GM20000 (cell line): Measurements from ENCODE around the gene ARNT2.

Experiments
- DNase-seq: peaks from one replicate; pipeline ENCODE4 v3.0.0; 2012; ENCODE audit warnings: low spot score
- TF ChIP-seq, protein P1 (sequence below): IDR thresholded peaks from 2 replicates; pipeline ENCODE4 v1.5.1; 2012; ENCODE audit warnings: mild to moderate bottlenecking, control low read depth; ENCODE audit errors: extremely low read depth, missing control alignments

ARNT2 gene

DNA sequence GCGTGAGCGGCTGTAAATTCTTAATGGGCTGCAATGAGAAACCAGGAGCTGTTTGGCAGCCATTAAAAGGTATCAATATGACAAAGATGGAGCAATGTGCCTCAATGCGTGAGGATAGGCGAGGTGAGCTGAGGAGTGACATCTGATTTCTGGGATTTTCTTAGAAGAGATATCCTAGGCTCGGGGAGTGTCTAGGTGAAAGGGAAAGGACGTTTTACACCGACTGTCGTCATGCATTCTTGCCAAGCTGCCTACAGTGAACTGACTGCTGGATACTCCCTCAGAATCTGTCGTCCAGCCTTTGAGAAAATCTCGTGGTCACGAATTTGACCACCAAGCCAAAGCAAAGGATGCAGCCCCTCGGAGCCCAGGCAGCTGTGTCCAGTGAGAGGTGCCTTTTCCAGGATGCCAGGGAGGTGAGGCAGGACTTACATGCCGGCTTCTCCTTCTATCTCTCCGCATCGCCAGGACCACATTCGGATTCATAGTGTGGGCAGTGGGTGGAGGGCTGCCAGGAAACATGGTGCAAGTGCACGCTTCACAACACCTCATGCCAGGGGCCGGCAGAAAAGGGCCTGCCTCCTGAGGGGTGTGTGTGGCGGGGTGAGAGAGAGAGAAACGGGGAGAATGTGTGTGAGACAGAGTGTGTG, 210.7 kb downstream of the ARNT2 start:
- TF ChIP-seq, protein P1, sequence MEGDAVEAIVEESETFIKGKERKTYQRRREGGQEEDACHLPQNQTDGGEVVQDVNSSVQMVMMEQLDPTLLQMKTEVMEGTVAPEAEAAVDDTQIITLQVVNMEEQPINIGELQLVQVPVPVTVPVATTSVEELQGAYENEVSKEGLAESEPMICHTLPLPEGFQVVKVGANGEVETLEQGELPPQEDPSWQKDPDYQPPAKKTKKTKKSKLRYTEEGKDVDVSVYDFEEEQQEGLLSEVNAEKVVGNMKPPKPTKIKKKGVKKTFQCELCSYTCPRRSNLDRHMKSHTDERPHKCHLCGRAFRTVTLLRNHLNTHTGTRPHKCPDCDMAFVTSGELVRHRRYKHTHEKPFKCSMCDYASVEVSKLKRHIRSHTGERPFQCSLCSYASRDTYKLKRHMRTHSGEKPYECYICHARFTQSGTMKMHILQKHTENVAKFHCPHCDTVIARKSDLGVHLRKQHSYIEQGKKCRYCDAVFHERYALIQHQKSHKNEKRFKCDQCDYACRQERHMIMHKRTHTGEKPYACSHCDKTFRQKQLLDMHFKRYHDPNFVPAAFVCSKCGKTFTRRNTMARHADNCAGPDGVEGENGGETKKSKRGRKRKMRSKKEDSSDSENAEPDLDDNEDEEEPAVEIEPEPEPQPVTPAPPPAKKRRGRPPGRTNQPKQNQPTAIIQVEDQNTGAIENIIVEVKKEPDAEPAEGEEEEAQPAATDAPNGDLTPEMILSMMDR, result no peak
- DNase-seq, result no peak

GRCh38 chr15:80615361-80615736, 211.2 kb downstream of the ARNT2 start:
- DNase-seq, result no peak
- TF ChIP-seq, protein P1, result no peak

GRCh38 chr15:80615783-80616391, 211.7 kb downstream of the ARNT2 start:
- DNase-seq, result no peak
- TF ChIP-seq, protein P1, result no peak

- TF ChIP-seq, protein P1, result no peak
These were observed 214.7 kb downstream of the ARNT2 start for GRCh38 chr15:80618685-80619400.

DNA sequence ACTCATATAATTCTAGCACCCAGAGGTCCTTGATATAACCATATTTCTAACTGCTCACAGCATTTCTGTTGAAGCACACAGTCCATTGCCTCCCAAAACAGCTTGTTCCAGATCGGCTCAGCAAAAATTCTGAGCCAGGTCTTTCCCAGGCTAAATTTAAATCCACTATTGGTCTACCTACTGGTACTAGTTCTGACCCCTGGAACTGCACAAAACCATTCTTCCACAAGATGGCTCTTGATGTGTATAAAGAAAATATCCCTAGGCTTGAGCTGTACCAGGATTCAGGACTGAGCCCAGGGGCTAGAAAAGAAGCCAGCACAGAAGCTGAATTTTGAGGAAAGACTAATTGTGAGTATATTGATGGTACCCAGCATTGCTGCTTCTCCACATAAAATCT, 215.5 kb downstream of the ARNT2 start:
- no peak for DNase-seq
- TF ChIP-seq, protein P1, result no peak

More at GRCh38 chr15:80618685-80619400, 214.7 kb downstream of the ARNT2 start:
- DNase-seq, result no peak

DNA sequence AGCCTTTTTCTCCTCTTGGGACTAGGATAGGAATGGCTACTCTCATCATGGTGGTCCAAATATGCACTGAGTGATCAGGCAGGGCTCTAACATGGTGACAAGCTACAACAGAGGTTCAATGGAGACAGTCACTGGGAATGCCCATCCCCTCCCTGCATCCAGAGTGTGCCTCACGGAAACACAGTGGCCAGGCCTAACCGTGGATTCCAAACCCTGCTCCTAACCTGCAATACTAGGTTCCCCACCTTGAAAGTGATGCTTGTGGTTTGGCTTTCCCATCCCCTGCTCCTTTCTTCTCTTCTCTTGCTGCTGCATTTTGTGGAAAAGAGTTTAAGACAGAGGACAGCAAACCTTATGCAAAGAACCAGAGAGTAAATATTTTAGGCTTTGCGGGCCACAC, 216.0 kb downstream of the ARNT2 start:
- no peak for DNase-seq
- TF ChIP-seq, protein P1, result no peak

GRCh38 chr15:80620931-80621330, 216.7 kb downstream of the ARNT2 start:
- DNase-seq, result no peak
- TF ChIP-seq, protein P1, result no peak
